GM12874 (cell line): Measurements from ENCODE around the gene ZNF605.

ENCODE experiments used
- CTCF ChIP-seq: IDR thresholded peaks from 2 replicates; pipeline ENCODE4 v1.5.1; 2011; ENCODE audit warnings: low read depth, mild to moderate bottlenecking, control low read depth, low read length, moderate library complexity; ENCODE audit not compliant: insufficient read depth

ZNF605 gene

GRCh38 chr12:132945806-132946205 lies 10.3 kb downstream of the ZNF605 start:
- no peak for TF ChIP-seq CTCF

- TF ChIP-seq CTCF, result no peak
These were observed 13.5 kb downstream of the ZNF605 start for GRCh38 chr12:132942611-132943010.

GRCh38 chr12:132941336-132941954 lies 14.7 kb downstream of the ZNF605 start:
- TF ChIP-seq CTCF, result no peak

GRCh38 chr12:132940071-132940719 lies 15.9 kb downstream of the ZNF605 start:
- TF ChIP-seq CTCF, result no peak

- TF ChIP-seq CTCF, result no peak
These were observed 18.6 kb downstream of the ZNF605 start for GRCh38 chr12:132937476-132937875.

- TF ChIP-seq CTCF, result no peak
These were observed 19.9 kb downstream of the ZNF605 start for GRCh38 chr12:132936163-132936562.

GRCh38 chr12:132926415-132926833 lies 29.7 kb downstream of the ZNF605 start:
- TF ChIP-seq CTCF, result no peak
